Measurements from ENCODE around the gene PRAMEF12.
A peak's percentile ranks its signal among the peaks of the same experiment; 100 is the strongest.
"Not testable (repeated sequence)": the region's sequence is repeated elsewhere in the genome, so short reads cannot be mapped to it uniquely, and the experiment has no call there.

The PRAMEF12 gene

DNA sequence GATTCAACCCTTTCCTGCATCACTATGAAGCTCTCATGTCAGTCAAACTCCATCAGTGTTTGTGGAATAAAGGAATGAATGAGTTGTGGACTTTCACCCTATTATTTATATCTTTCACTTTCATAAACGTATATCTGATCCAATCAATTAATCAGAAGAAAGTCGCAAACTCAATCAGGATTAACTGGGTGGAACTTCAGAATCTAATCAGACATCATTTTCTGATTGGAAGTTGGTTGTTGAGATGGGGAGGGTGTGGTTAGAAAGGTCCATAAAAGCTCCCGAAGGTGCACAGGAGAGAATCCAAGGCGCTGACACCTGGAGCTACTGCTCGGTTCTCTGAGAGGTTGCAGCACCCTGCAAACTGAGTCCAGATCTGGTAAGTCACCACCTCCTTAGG is at the start of gene PRAMEF12:
PRAMEF12 (plus strand) TSS at position 301 of the 400 bp plus-strand sequence. CDS start 1,130 bp downstream, outside the sequence.
- DNase-seq (ENCODE audit: low spot score) = no peak

DNA sequence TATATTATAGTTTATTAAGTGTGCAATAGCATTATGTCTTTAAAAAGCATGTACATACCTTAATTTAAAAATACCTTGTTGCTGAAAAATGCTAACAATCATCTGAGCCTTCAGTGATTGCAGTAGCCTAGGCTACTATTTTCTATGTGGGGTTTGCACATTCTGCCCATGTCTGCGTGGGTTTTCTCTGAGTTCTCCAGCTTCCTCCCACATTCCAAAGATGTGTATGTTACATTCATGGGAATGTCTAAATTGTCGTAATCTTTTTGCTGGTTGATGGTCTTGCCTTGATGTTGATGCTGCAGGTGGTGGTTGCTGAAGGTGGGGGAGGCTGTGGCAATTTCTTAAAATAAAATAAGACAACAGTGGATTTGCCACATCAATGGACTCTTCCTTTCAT is 45.1 kb upstream of the PRAMEF12 start:
- no peak for DNase-seq (ENCODE audit: low spot score)

DNA sequence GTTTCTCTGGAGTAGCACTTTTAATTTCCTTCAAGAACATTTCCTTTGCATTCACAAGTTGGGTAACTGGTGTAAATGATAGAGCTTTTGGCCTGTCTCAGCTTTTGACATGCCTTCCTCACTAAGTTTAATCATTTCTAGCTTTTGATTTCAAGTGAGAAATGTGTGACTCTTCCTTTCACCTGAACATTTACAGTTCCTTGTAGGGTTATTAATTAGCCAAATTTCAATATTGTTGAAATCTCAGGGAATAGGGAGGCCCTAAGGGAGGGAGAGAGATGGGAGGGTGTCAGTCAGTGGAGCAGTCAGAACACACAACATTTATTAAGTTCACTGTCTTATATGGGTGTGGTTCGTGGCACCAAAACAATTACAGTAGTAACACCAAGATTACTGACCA is 43.4 kb upstream of the PRAMEF12 start:
- DNase-seq (ENCODE audit: low spot score) = no peak

DNA sequence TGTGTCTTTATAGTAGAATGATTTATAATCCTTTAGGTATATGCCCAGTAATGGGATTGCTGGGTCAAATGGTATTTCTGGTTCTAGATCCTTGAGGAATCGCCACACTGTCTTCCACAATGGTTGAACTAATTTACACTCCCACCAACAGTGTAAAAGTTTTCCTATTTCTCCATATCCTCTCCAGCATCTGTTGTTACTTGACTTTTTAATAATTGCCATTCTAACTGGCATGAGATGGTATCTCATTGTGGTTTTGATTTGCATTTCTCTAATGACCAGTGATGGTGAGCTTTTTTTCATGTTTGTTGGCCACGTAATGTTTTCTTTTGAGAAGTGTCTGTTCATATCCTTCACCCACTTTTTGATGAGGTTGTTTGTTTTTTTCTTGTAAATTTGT is 42.5 kb upstream of the PRAMEF12 start:
- DNase-seq (ENCODE audit: low spot score) = not testable (repeated sequence)

DNA sequence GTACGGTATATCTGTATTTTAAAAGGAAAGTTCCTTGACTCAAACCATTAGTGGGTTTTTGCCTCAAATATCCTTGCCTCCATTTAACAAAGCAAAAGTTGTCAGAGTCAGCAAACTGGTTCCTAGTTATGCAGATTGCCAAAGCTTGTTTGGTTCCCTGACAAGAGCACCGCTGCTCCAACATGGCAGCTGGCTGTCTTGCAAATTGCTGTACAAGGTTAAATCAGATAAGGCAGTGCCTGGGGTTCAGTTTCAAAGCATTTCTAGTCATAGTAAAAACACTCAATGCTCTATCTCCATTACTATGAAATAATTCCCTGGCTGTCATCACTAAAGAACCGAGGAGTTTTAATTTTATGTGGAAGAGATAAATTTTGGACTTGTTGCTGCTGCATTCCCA is 38.9 kb upstream of the PRAMEF12 start:
- no peak for DNase-seq (ENCODE audit: low spot score)

DNA sequence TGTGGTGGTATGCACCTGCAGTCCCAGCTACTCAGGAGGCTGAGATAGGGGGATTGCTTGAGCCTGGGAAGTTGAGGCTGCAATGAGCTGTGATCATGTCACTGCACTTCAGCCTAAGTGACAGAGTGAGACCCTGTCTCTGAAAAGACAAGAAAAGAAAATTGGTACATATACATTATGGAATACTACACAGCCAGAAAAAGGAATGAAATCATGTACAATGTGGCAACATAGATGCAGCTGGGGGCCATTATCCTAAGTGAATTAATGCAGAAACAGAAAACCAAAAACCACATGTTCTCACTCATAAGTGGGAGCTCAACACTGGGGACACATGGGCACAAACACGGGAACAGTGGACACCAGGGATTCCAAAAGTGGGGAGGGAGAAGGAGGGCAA is 34.6 kb upstream of the PRAMEF12 start:
- no peak for DNase-seq (ENCODE audit: low spot score)

DNA sequence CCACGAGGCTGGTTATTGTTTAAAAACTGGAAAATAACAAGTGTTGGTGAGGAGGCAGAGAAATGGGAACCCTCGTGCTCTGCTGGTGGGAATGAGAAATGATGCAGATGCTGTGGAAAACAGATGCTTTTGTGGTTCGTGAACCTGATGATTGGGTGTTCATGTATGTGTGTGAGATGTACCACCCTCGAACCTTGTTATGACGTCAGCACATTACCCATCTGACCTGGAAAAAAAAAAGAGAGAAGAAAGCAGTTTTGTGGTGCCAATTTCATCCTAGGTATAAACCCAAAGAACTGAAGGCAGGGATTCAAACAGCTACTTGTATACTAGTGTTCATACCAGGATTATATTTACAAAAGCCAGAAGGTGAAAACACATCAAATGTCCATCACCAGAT is 33.9 kb upstream of the PRAMEF12 start:
- DNase-seq (ENCODE audit: low spot score) = no peak

DNA sequence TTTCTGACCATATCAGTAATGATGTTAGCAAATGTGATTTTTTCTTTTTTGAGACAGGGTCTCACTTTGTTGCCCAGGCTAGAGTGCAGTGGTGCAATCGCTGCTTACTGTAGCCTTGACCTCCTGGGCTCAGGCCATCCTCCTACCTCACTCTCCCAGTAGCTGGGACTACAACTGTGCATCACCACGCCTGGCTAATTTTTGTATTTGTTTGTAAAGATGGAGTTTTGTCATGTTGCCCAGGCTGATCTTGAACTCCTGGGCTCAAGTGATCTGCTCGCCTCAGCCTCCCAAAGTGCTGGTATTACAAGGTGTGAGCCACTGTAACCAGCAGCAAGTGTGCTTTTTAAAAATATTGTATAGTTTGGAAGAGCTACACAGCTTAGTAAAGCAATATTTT is 31.6 kb upstream of the PRAMEF12 start:
- DNase-seq (ENCODE audit: low spot score) = no peak

DNA sequence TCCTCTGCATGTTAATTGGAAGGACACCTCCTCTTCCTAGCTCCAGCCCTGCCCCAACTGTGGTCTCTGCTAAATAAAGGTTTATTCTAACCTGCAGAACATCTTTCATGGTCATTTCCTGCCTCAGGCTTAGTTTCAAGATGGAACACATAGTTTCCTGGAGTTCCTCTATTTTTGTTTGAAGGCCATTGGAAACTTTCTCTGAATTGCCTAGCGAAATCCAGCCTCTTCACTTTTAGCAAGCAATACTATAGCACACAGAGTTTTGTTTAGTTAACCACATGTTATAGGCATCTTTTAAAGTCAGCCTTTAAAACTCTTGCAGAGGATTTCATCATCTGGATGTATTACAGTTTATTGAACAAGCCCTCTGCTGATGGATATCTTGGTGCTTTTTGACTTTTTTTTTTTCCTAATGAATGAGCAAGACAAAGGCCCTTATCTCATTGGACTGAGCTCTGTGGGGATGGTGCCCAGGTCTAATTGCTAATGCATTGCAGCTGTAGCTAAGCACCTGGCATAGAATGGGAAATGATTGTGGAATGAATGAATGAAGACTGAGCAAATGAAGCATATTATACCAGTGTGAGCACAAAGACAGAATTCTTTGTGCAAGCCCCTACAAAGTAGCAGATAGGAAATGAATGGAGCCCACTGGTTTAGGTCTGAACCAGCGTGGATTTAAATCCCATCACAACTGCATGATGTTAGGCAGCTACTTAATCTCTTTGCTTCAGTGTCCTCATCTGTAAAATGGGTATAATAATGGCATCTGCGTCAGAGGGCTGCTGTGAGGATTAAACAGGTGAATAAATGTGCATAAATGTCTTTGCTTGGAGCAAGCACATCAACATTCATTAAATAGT is 28.2 kb upstream of the PRAMEF12 start:
- DNase-seq (ENCODE audit: low spot score) = no peak

DNA sequence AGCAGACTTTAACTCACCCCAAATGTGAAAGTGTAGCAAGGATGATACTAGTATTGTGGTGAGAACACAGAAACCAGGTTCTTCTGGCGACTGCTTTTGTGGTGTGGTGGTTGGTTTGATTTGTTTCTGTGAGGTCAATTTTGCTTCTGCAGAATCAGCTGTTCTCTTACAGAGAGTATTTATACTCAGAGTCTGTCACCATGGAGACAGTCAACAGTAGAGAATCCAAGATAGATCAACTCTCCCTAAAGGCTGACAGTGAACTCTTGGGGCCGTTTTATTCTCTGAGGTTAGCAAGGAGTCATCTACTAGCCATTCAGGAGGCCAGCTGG is 27.6 kb upstream of the PRAMEF12 start, which contains the start of gene CFAP107:
CFAP107 (plus strand) TSS at position 209 of the 332 bp plus-strand sequence. CDS start 231 bp downstream, outside the sequence.
- peak; percentile 39 for DNase-seq (ENCODE audit: low spot score)

DNA sequence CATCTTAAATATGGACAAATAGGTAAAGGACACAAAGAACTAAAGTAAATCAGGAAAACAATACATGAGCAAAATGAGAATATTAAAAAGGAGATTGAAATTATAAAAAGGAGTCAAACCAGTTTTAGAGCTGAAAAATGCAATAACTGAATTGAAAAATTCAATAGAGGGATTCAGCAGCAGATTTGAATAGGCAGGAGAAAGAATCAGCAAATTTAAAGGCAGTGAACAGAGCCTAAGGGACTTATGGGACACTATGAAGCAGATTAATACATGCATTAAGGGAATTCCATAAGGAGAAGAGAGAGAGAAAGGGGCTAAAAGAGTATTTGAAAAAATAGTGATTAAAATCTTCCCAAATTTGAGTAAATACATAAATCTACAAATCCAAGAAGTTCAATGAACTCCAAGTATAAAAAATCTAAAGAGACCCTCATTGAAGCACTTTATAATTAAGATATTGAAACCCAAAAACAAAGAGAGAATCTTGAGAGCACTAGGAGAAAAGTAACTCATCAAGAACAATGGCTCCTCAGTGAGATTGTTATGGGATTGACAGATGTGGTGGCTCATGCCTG is 24.7 kb upstream of the PRAMEF12 start:
- DNase-seq (ENCODE audit: low spot score) = no peak

DNA sequence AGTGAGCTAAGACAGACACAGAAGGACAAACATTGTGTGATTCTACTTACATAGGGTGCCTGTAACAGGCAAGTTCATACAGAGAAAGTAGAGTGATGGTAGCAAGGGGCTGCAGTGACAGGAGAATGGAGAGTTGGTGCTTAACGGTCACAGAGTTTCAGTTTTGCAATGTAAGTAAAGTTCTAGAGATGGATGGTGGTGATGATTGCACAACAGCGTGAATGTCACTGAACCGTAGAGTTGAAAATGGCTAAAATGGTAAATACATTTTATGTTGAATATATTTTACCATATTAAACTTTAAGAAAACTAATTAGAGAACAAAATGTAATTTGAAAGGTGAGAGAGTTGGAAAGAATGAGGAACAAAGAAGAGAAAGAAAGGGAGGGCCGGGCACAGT is 18.8 kb upstream of the PRAMEF12 start:
- no peak for DNase-seq (ENCODE audit: low spot score)

DNA sequence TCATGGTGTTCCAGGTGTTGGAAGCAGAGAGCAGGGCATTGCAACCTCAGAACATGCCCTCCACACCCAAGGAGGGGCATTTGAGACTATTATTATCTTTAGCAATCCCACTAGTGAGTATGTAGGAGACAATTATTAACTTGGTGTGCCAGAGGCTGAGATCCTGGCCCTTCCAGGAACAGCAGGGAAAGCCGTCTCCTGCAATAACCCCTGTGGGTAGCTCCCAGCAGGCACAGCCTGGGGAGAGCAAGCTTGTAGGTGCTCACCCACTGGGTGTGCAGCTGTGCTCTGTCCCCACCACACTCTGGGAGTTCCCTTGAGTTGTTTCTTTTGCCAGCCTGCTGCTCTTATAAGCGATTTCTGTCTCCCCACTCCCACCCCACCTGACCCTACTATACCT is 17.3 kb upstream of the PRAMEF12 start:
- peak; percentile 8 for DNase-seq (ENCODE audit: low spot score)

DNA sequence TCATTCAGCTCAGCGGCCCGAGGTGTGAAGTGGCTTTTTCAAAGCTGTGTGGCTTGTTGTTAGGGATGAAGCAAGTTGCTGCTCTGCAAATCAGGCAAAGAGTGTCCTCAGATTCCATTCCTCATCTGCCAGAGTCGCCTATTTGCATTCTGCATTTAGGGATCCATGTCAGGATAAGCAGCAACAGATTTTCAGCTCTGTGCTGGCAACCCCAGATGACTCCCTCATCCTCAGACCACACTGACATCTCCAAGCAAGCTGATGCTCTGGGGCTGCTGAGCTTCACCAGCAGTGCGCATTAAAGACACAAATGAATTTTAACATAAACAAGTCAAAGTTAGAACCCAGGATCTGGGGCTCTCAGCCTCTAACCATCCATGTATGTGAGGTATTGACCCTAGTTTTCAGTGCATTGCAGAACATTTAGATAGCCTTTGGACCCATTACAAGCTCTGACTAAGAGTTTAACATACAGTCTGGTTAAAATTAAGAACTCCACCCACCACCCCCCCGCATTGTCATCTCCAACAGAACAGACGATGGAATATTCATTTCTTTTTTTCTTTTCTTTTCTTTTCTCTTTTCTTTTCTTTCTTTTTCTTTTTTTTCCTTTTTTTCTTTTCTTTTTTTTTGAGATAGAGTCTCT is 16.6 kb upstream of the PRAMEF12 start:
- DNase-seq (ENCODE audit: low spot score) = peak; percentile 57

DNA sequence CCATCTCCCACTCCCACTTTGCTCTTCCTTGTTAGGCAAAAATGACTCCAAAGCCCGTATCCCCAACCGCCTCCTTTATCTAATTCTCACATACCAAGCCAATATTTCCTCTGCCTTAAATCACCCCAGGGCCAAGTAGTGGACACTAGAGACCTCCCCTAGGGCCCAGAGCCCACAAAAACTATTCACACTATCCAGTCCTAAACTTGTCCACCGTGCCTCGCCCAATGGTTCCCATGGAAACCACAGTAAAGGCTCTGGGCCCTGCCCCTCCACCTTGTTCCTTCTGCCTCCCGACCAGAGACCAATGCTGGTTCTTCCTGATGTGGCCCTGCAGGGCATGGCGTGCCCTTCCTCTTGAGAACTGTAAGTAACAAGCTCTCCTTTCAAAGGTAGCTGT is 15.7 kb upstream of the PRAMEF12 start:
- DNase-seq (ENCODE audit: low spot score) = peak; percentile 6

DNA sequence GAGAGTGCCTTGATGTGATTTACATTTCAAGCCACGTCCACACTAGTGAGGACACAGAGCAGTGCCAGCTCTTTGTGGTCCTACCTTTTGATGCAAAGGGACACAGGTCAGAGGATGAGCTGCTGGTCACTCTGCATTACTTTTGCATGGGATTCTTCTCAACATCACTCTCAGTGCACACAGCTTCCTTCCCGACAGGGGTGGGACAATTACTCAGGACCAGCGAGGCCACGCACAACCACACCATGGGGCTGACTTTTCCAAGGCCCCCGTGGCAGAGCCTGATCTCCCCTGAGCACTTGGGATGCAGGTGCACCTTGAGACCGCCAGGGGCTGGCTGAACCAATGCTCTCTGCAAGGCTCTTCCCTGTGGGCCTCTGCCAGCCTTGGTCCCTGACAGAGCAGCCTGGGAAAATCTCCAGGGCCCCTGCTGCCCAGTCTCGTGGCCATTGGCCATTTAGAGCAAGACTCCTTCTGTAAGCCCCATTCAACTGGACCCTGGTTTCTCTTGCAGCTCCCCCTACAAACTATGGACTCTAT is 13.2 kb upstream of the PRAMEF12 start:
- peak; percentile 14 for DNase-seq (ENCODE audit: low spot score)

DNA sequence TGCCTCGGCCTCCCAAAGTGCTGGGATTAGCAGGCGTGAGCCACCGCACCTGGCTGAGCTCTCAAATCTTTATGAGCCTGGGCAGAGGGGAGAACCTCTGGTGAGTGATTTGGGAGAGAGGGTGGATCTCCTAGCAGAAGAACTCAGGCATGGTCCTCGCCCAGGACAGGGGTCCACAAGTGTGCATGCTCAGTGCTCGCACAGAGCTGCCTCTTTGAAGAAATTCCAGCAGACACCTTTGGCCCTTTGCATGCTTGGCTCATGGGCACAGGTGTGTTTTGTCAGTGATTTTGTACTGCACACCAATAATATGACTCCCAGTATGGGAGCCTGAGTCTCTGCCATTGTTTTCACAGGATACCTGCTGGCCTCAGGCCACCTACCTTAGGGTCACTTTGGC is 11.8 kb upstream of the PRAMEF12 start:
- no peak for DNase-seq (ENCODE audit: low spot score)

DNA sequence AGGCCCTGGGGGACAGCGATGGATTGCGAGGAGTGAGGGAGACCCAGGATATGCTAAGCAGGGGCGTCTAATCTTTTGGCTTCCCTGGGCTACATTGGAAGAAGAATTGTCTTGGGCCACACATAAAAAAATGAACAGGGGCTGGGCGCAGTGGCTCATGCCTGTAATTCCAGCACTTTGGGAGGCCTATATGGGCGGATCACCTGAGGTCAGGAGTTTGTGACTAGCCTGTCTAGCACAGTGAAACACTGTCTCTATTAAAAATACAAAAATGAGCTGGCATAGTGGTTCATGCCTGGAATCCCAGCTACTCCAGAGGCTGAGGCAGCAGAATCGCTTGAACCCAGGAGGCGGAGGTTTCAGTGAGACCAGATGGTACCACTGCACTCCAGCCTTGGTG is 10.8 kb upstream of the PRAMEF12 start:
- no peak for DNase-seq (ENCODE audit: low spot score)

DNA sequence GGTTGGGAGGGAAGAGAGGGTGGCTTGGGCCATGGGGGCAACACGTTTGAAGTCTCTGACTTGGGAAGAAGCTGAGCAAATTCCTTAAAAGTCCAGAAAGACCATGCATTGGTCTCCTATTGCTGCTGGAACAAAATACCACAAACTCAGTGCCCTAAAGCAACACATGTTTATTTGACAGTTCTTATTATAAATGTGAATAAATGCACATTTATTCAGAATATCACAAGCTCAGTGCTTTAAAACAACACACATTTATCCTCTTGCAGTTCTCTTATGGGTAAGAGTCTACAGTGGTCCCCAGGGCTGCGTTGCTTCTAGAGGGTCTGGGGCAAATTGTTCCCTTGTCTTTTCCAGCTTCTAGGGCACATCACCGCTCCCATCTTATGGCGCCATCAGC is 10.1 kb upstream of the PRAMEF12 start:
- DNase-seq (ENCODE audit: low spot score) = no peak

DNA sequence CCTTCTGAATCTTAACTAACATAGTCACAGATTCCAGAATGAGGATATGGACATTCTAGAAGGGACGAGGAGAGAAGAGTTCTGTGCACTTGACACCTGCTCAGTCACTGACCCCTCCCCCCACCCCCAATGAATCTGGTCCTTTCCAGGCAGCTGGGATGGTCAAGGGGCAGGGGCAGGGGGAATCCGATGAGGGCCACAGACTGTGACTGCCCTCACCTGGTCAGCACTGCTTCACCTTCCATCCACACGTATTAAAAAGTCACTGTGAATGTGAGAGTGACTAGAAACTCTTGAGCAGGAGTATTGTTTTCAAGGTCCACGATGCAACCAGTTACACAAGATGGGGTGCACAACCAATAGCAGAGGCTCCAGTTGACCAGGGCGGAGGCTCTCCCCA is 9.5 kb upstream of the PRAMEF12 start:
- DNase-seq (ENCODE audit: low spot score) = no peak

DNA sequence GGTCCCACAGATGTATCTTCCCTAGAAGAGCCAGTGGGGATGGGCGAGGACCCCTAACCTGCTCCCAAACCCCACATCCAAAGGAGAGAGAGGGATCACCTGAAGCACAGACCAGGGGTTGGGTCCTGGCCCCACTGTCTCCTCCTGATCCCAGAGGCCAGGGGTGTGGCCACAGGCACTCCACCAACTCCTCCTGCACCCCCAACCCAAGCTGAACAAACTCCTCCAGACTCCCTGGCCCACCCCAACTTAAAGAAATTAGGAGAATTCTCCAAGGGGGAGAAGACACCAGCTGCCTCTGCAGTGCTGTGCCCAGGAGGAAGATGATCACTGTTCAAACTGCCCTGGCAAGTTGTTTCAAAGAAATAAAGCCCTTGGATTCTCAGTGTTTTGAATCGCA is 4.5 kb upstream of the PRAMEF12 start:
- DNase-seq (ENCODE audit: low spot score) = peak; percentile 3

DNA sequence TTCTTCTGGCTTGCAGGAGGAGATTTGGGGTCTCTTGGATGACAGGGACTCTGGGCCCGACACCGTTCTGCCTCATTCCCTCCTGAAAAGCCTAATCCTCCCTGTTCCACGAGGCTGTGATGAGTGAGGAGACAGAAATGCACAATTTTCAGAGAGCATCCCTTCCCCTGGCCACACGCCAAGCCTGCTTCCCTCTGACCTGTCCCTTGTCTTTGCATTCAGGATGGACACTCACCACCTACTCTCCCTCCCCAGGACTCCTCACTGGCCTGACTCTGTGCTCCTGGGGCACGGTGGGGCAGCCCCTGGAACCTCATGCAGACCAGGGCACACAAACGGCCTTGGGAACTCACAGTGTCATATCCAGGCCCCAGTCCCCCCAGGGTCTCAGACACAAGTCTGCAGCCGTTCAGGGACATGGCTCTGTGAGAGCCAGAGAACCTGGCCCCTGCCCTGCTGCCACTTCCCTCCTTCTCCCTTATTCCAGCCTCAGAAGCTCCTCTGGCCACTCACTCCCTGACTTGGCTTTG is 3.5 kb upstream of the PRAMEF12 start:
- peak; percentile 5 for DNase-seq (ENCODE audit: low spot score)

DNA sequence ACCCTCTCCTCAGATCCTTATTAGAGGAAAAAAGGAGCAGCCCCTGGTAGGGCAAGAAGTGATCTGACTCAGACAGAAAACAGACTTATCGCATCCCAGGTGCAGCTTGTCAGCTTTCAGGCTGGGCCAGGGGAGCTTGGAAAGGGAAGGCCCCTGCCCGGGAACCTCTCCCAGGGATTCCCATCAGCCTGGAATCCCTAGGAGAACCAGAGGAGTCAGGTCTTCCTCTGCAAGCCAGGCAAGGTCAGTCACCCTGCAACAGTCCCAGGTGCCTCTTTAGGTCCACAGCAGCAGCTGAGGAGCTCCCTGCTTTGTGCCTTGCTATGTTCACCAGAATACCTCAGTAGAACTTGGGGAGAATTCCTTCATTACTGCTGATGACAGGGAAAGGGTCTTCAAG is 2.9 kb upstream of the PRAMEF12 start:
- DNase-seq (ENCODE audit: low spot score) = no peak
